WERI-Rb-1 (cell line): ENCODE data around the gene LRRC8B.

Experiments used
- DNase-seq: peaks from one replicate; pipeline ENCODE4 v3.0.0-alpha.2; 2020
- H3K27ac ChIP-seq: fragments of 250-450 bp; sonication (Bioruptor Pico); 2 replicates; pipeline ENCODE4 v1.5.1; 2020; ENCODE audit warnings: mild to moderate bottlenecking, moderate library complexity
- H3K27me3 ChIP-seq: fragments of 250-450 bp; sonication (Bioruptor Pico); 2 replicates; pipeline ENCODE4 v1.5.1; 2021; ENCODE audit warnings: mild to moderate bottlenecking, low read depth, moderate library complexity; ENCODE audit not compliant: insufficient read depth, severe bottlenecking
- H3K36me3 ChIP-seq: fragments of 250-450 bp; sonication (Bioruptor Pico); 2 replicates; pipeline ENCODE4 v1.5.1; 2020; ENCODE audit warnings: mild to moderate bottlenecking, moderate library complexity
- H3K4me3 ChIP-seq: 2 replicates; pipeline ENCODE4 v1.5.1; 2011; ENCODE audit warnings: low read depth, mild to moderate bottlenecking, control low read depth, low read length
- H3K9me3 ChIP-seq: fragments of 250-450 bp; sonication (Bioruptor Pico); 2 replicates; pipeline ENCODE4 v1.5.1; 2021; ENCODE audit warnings: mild to moderate bottlenecking, moderate library complexity; ENCODE audit not compliant: severe bottlenecking
- CTCF ChIP-seq: IDR thresholded peaks from 2 replicates; pipeline ENCODE4 v1.5.1; 2011; ENCODE audit warnings: low read depth, mild to moderate bottlenecking, control low read depth, inconsistent platforms, low read length

The LRRC8B gene

GRCh38 chr1:89602871-89603404 is 78.3 kb downstream of the LRRC8B start:
- Histone ChIP-seq H3K27ac (no peak overlapping the region), H3K4me3 (no peak overlapping the region), H3K36me3 (no peaks in the 10 kb centered on the region), H3K9me3 (no peaks in the 10 kb centered on the region), H3K27me3 (no peaks in the 10 kb centered on the region)
- TF ChIP-seq CTCF = no peak
- no peak for DNase-seq

GRCh38 chr1:89603651-89604413 is 79.2 kb downstream of the LRRC8B start:
- DNase-seq = no peak
- H3K4me3 ChIP-seq = no peak overlapping the region
- H3K36me3 ChIP-seq = no peaks in the 10 kb centered on the region
- no peaks in the 10 kb centered on the region for H3K9me3 ChIP-seq
- no peaks in the 10 kb centered on the region for H3K27me3 ChIP-seq
- TF ChIP-seq CTCF = no peak
- H3K27ac ChIP-seq = no peak overlapping the region

- Histone ChIP-seq H3K4me3 (no peak overlapping the region), H3K27ac (no peak overlapping the region), H3K9me3 (no peaks in the 10 kb centered on the region), H3K36me3 (no peaks in the 10 kb centered on the region), H3K27me3 (no peaks in the 10 kb centered on the region)
- no peak for TF ChIP-seq CTCF
- no peak for DNase-seq
These were observed 79.7 kb downstream of the LRRC8B start for GRCh38 chr1:89604414-89604735.

GRCh38 chr1:89605692-89606091 is 81.1 kb downstream of the LRRC8B start:
- H3K9me3 ChIP-seq = no peaks in the 10 kb centered on the region
- H3K27me3 ChIP-seq = no peaks in the 10 kb centered on the region
- H3K27ac ChIP-seq = no peak overlapping the region
- TF ChIP-seq CTCF = no peak
- H3K36me3 ChIP-seq = no peaks in the 10 kb centered on the region
- no peak for DNase-seq
- H3K4me3 ChIP-seq = no peak overlapping the region

DNA sequence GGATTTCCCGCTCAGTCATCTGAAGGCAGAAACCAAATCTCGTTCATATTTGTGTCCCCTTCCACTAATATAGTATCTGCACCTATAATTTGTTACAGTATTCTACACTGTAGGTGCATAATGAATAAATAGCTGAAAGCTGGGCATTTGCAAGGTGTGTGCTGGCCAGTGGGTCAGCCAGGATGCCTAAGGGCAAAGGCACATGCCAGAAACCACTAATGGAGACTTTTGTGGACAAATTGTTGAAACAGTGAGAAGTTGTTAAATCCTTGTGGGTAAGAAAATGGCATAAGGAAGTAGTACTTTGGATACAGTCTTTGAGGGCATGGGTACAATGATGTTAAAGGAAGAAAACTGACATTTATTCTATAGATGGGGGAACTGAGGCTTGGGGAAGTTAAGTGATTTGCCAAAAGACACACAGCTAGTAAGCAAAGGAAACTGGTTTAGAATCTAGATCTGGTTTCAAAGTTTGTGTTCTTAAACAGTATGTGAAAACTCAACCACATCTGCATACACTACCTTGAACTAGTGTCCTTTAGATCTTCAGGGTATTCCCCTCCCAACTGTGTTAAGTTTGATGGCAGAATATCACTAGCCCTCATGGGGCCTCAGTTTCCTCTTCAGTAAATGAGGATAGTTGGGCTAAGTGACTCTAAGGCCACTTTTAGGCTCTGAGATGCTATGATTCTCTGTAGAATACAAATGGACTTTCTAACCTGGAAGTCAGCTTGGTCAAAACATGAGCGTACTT is 81.8 kb downstream of the LRRC8B start:
- Histone ChIP-seq H3K36me3 (no peaks in the 10 kb centered on the region), H3K4me3 (no peak overlapping the region), H3K27me3 (no peaks in the 10 kb centered on the region), H3K27ac (no peak overlapping the region), H3K9me3 (no peaks in the 10 kb centered on the region)
- TF ChIP-seq CTCF = no peak
- no peak for DNase-seq
